ENCODE data around the gene TUBB4B.
A peak's percentile ranks its signal among the peaks of the same experiment; 100 is the strongest.
"Not testable (repeated sequence)": the region's sequence is repeated elsewhere in the genome, so short reads cannot be mapped to it uniquely, and the experiment has no call there.

The TUBB4B gene

DNA sequence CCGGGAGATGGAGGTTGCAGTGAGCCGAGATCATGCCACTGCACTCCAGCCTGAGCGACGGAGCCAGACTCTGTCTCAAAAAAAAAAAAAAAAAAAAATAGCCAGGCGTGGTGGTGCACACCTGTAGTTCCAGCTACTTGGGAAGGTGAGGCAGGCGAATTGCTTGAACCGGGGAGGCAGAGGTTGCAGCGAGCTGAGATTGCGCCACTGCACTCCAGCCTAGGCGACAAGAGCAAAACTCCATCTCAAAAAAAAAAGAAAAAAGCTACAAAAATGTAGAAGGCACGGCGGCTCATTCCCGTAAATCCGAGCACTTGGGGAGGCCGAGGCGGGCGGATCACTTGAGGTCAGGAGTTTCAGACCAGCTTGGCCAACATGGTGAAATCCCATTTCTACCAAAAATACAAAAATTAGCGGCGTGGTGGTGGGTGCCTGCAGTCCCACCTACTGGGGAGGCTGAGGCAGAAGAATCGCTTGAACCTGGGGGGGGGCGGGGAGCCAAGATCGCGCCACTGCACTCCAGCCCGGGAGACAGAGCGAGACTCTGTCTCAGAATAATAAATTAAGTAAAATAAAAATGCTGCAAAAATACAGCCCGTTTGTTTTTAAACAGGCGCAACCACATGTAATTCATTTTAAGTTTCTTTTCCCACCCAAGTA is 1.4 kb upstream of the TUBB4B start:
- peak overlapping the region; percentile 68 for H3K4me3 ChIP-seq (ENCODE audit: low read depth, low read length)
- CTCF ChIA-PET, result interaction anchor here (0.6 to 1.7 kb wide), 11 partner anchors 9 to 287 kb away, joined by 3 to 11 read pairs (median 3); partner anchors contain the start of genes NELFB and RNF224
- TF ChIP-seq KLF7 (tag by site-specific recombination; IDR thresholded peaks at IDR 0.05; ENCODE audit: borderline replicate concordance), result 0 out of 2 replicates have a peak, but pooled peaks have one; percentile 11
- TF ChIP-seq, protein P1, sequence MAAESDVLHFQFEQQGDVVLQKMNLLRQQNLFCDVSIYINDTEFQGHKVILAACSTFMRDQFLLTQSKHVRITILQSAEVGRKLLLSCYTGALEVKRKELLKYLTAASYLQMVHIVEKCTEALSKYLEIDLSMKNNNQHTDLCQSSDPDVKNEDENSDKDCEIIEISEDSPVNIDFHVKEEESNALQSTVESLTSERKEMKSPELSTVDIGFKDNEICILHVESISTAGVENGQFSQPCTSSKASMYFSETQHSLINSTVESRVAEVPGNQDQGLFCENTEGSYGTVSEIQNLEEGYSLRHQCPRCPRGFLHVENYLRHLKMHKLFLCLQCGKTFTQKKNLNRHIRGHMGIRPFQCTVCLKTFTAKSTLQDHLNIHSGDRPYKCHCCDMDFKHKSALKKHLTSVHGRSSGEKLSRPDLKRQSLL (tag by site-specific recombination; IDR thresholded peaks at IDR 0.05), result peak; percentile 30; the same call in 1 of the 2 replicates
- not testable (repeated sequence) for H3K4me1 ChIP-seq (ENCODE audit: control insufficient read depth, insufficient read depth, low read length); H3K9me3 ChIP-seq (ENCODE audit: control insufficient read depth, insufficient read depth, low read depth, low read length)
- H3K36me3 ChIP-seq (ENCODE audit: control insufficient read depth in 2 of 2, insufficient read depth in 1 of 2, low read length in 2 of 2), result peaks cover 0 to 32% of the 10 kb centered on the region in 2 experiments; a peak in 1 of 3 replicates
- POLR2A ChIA-PET, result interaction anchor here (0.7 to 11.5 kb wide), 29 partner anchors 14 to 449 kb away, joined by 3 to 336 read pairs (median 9); partner anchors contain the start of genes ANAPC2, CYSRT1, EXD3 and FUT7
- H3K27ac ChIP-seq (ENCODE audit: extremely low read depth, low read depth, low read length), result peak overlapping the region; percentile 93

DNA sequence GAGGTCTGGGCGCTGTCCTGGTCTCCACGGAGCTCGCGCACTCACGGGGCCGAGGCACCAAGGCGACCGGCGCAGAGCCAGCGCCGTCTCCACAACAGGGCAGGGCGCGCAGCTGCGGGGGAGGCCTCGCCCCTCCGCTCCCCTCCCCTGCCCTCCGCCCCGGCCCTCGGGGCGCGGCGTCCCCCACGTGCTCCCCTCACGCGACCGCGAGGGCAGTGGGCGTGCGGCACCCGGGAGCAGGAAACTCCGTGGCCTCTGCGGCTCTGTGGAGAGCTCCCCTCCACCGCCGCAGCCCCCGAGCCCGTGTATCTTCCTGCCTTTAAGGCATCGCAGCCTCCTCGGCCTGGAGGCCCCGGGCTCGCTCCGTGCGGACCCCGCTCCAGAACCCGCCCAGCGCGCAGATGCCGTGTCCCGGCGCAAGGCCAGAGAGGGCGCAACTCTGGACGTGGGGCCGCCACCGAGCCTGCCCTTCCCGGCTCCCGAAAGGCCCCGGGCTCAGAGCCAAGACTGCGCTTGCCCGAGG is 708 bp upstream of the TUBB4B start:
- Histone ChIP-seq H3K27ac (ENCODE audit: extremely low read depth, low read depth, low read length) (peak overlapping the region; percentile 93), H3K4me3 (ENCODE audit: low read depth, low read length) (peak overlapping the region; percentile 68), H3K9me3 (ENCODE audit: control insufficient read depth, insufficient read depth, low read depth, low read length) (no peaks in the 10 kb centered on the region), H3K36me3 (ENCODE audit: control insufficient read depth in 2 of 2, insufficient read depth in 1 of 2, low read length in 2 of 2) (peaks cover 0 to 32% of the 10 kb centered on the region in 2 experiments; a peak in 1 of 3 replicates), H3K4me1 (ENCODE audit: control insufficient read depth, insufficient read depth, low read length) (peaks cover 6% of the 10 kb centered on the region; the same call in 1 of the 2 replicates)
- CTCF ChIA-PET, result interaction anchor here (0.6 to 1.7 kb wide), 12 partner anchors 8 to 286 kb away, joined by 3 to 11 read pairs (median 3); partner anchors contain the start of genes CYSRT1, LRRC26, NELFB and NPDC1
- POLR2A ChIA-PET, result interaction anchor here (0.6 to 11.5 kb wide), 81 partner anchors 13 to 463 kb away, joined by 3 to 336 read pairs (median 5); partner anchors contain the start of genes ANAPC2, ARRDC1, CLIC3 and CYSRT1
- peak; percentile 97 for TF ChIP-seq GLIS2 (tag by site-specific recombination; IDR thresholded peaks at IDR 0.05)
- TF ChIP-seq ZNF394 (tag by site-specific recombination; IDR thresholded peaks at IDR 0.05; ENCODE audit: borderline replicate concordance), result peak; percentile 40; the same call in 1 of the 2 replicates
- no peak for TF ChIP-seq ZNF571 (tag by site-specific recombination; IDR thresholded peaks at IDR 0.05)
- TF ChIP-seq, protein P2, sequence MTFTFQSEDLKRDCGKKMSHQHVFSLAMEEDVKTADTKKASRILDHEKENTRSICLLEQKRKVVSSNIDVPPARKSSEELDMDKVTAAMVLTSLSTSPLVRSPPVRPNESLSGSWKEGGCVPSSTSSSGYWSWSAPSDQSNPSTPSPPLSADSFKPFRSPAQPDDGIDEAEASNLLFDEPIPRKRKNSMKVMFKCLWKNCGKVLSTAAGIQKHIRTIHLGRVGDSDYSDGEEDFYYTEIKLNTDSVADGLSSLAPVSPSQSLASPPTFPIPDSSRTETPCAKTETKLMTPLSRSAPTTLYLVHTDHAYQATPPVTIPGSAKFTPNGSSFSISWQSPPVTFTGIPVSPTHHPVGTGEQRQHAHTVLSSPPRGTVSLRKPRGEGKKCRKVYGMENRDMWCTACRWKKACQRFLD (tag by site-specific recombination; IDR thresholded peaks at IDR 0.05), result no peak
- peak; percentile 86 for TF ChIP-seq SP7 (tag by site-specific recombination; IDR thresholded peaks at IDR 0.05)
- TF ChIP-seq RBAK (tag by site-specific recombination; IDR thresholded peaks at IDR 0.05), result no peak
- peak; percentile 83 for TF ChIP-seq KLF9 (tag by site-specific recombination; IDR thresholded peaks at IDR 0.05; ENCODE audit: low read depth)
- TF ChIP-seq ZNF785 (tag by site-specific recombination; IDR thresholded peaks at IDR 0.05), result peak; percentile 99
- TF ChIP-seq, protein P3, sequence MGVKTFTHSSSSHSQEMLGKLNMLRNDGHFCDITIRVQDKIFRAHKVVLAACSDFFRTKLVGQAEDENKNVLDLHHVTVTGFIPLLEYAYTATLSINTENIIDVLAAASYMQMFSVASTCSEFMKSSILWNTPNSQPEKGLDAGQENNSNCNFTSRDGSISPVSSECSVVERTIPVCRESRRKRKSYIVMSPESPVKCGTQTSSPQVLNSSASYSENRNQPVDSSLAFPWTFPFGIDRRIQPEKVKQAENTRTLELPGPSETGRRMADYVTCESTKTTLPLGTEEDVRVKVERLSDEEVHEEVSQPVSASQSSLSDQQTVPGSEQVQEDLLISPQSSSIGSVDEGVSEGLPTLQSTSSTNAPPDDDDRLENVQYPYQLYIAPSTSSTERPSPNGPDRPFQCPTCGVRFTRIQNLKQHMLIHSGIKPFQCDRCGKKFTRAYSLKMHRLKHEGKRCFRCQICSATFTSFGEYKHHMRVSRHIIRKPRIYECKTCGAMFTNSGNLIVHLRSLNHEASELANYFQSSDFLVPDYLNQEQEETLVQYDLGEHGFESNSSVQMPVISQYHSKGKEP (tag by site-specific recombination; IDR thresholded peaks at IDR 0.05), result 0 out of 2 replicates have a peak, but pooled peaks have one; percentile 20
- TF ChIP-seq ZNF830 (tag by site-specific recombination; IDR thresholded peaks at IDR 0.05; ENCODE audit: low read depth), result no peak
- no peak for TF ChIP-seq ZNF202 (tag by site-specific recombination; IDR thresholded peaks at IDR 0.05; ENCODE audit: borderline replicate concordance)
- TF ChIP-seq, protein P4, sequence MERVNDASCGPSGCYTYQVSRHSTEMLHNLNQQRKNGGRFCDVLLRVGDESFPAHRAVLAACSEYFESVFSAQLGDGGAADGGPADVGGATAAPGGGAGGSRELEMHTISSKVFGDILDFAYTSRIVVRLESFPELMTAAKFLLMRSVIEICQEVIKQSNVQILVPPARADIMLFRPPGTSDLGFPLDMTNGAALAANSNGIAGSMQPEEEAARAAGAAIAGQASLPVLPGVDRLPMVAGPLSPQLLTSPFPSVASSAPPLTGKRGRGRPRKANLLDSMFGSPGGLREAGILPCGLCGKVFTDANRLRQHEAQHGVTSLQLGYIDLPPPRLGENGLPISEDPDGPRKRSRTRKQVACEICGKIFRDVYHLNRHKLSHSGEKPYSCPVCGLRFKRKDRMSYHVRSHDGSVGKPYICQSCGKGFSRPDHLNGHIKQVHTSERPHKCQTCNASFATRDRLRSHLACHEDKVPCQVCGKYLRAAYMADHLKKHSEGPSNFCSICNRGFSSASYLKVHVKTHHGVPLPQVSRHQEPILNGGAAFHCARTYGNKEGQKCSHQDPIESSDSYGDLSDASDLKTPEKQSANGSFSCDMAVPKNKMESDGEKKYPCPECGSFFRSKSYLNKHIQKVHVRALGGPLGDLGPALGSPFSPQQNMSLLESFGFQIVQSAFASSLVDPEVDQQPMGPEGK (tag by site-specific recombination; IDR thresholded peaks at IDR 0.05), result peak; percentile 97
- TF ChIP-seq ZNF549 (tag by site-specific recombination; IDR thresholded peaks at IDR 0.05), result no peak
- no peak for TF ChIP-seq ZNF19 (tag by site-specific recombination; IDR thresholded peaks at IDR 0.05; ENCODE audit: low read depth)
- TF ChIP-seq ZNF175 (tag by site-specific recombination; IDR thresholded peaks at IDR 0.05), result no peak
- no peak for TF ChIP-seq ZNF311 (tag by site-specific recombination; IDR thresholded peaks at IDR 0.05; ENCODE audit: borderline replicate concordance)
- peak; percentile 98 for TF ChIP-seq KLF1 (tag by site-specific recombination; IDR thresholded peaks at IDR 0.05)
- TF ChIP-seq PRDM1 (tag by site-specific recombination; IDR thresholded peaks at IDR 0.05), result no peak
- TF ChIP-seq, protein P5, sequence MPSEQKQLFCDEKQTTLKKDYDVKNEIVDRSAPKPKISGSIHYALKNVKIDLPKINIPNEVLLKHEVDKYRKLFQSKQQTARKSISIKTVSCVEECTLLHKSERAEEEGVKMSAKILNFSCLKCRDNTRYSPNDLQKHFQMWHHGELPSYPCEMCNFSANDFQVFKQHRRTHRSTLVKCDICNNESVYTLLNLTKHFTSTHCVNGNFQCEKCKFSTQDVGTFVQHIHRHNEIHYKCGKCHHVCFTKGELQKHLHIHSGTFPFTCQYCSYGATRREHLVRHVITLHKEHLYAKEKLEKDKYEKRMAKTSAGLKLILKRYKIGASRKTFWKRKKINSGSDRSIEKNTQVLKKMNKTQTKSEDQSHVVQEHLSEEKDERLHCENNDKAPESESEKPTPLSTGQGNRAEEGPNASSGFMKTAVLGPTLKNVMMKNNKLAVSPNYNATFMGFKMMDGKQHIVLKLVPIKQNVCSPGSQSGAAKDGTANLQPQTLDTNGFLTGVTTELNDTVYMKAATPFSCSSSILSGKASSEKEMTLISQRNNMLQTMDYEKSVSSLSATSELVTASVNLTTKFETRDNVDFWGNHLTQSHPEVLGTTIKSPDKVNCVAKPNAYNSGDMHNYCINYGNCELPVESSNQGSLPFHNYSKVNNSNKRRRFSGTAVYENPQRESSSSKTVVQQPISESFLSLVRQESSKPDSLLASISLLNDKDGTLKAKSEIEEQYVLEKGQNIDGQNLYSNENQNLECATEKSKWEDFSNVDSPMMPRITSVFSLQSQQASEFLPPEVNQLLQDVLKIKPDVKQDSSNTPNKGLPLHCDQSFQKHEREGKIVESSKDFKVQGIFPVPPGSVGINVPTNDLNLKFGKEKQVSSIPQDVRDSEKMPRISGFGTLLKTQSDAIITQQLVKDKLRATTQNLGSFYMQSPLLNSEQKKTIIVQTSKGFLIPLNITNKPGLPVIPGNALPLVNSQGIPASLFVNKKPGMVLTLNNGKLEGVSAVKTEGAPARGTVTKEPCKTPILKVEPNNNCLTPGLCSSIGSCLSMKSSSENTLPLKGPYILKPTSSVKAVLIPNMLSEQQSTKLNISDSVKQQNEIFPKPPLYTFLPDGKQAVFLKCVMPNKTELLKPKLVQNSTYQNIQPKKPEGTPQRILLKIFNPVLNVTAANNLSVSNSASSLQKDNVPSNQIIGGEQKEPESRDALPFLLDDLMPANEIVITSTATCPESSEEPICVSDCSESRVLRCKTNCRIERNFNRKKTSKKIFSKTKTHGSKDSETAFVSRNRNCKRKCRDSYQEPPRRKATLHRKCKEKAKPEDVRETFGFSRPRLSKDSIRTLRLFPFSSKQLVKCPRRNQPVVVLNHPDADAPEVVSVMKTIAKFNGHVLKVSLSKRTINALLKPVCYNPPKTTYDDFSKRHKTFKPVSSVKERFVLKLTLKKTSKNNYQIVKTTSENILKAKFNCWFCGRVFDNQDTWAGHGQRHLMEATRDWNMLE (tag by site-specific recombination; conservative IDR thresholded peaks at IDR 0.05; ENCODE audit: low read depth), result no peak

Data from HEK293 (cell line).